Measurements from ENCODE around the gene R3HDM4. TPM values are rescaled to one million over a fixed set of nuclear protein-coding genes. Genes with fewer than 3 reads are reported as not detected.

Gene R3HDM4
- total RNA-seq, 1 experiment from 2014 or later = 55.8 TPM

GRCh38 chr19:945401-946252, 32.6 kb upstream of the R3HDM4 start:
- Histone ChIP-seq H2AFZ (no peak overlapping the region), H3F3A (ENCODE audit: insufficient read depth, low read depth) (peaks cover 21% of the 10 kb centered on the region; the same call in 1 of the 2 replicates), H3K27ac (no peak overlapping the region), H4K20me1 (ENCODE audit: insufficient read depth) (peaks cover 24% of the 10 kb centered on the region), H3K36me3 (ENCODE audit: low read depth) (no peaks in the 10 kb centered on the region), H3K79me2 (ENCODE audit: low read depth) (no peaks in the 10 kb centered on the region), H3K4me2 (0 out of 2 replicates have a peak overlapping the region, but pooled peaks have one; percentile 56), H3K27me3 (ENCODE audit: insufficient read depth, low read depth) (no peaks in the 10 kb centered on the region), H3K9me3 (ENCODE audit: insufficient read depth, low read depth) (no peaks in the 10 kb centered on the region), H3K9me2 (ENCODE audit: insufficient read depth) (no peaks in the 10 kb centered on the region), H3K4me1 (replicated peaks; ENCODE audit: insufficient read depth) (peaks cover 18% of the 10 kb centered on the region), H3K4me3 (no peak overlapping the region)
- ChIA-PET CTCF (no interaction called here), POLR2A (ENCODE audit: unreplicated experiment) (no interaction called here)
- TF ChIP-seq EZH2 (IDR thresholded peaks at IDR 0.05; ENCODE audit: low read depth) = no peak
- no peak for TF ChIP-seq CTCF (conservative IDR thresholded peaks at IDR 0.05)
- DNase-seq = no peak
- intact Hi-C loops (cut with micrococcal nuclease; ENCODE audit: unreplicated experiment) = no loop called here
- no TSS peak for BruUV-seq (replicated peaks)

GRCh38 chr19:944663-945241, 31.7 kb upstream of the R3HDM4 start:
- Histone ChIP-seq H3K27ac (no peak overlapping the region), H3K79me2 (ENCODE audit: low read depth) (no peaks in the 10 kb centered on the region), H3K4me3 (no peak overlapping the region), H3K4me2 (peak overlapping the region; percentile 56), H3K4me1 (replicated peaks; ENCODE audit: insufficient read depth) (peaks cover 26% of the 10 kb centered on the region), H3K27me3 (ENCODE audit: insufficient read depth, low read depth) (no peaks in the 10 kb centered on the region), H3K9me2 (ENCODE audit: insufficient read depth) (no peaks in the 10 kb centered on the region), H3F3A (ENCODE audit: insufficient read depth, low read depth) (peaks cover 27% of the 10 kb centered on the region), H3K36me3 (ENCODE audit: low read depth) (no peaks in the 10 kb centered on the region), H2AFZ (no peak overlapping the region), H4K20me1 (ENCODE audit: insufficient read depth) (peaks cover 31% of the 10 kb centered on the region), H3K9me3 (ENCODE audit: insufficient read depth, low read depth) (no peaks in the 10 kb centered on the region)
- ChIA-PET CTCF (no interaction called here), POLR2A (ENCODE audit: unreplicated experiment) (no interaction called here)
- DNase-seq = peak in 1 of 2 experiments; percentile 70
- no TSS peak for BruUV-seq (replicated peaks)
- intact Hi-C loops (cut with micrococcal nuclease; ENCODE audit: unreplicated experiment) = no loop called here
- no peak for TF ChIP-seq EZH2 (IDR thresholded peaks at IDR 0.05; ENCODE audit: low read depth)
- TF ChIP-seq CTCF (conservative IDR thresholded peaks at IDR 0.05) = no peak

GRCh38 chr19:944171-944567, 31.1 kb upstream of the R3HDM4 start:
- no TSS peak for BruUV-seq (replicated peaks)
- no peak for TF ChIP-seq EZH2 (IDR thresholded peaks at IDR 0.05; ENCODE audit: low read depth)
- TF ChIP-seq CTCF (conservative IDR thresholded peaks at IDR 0.05) = no peak
- no peaks in the 10 kb centered on the region for H3K79me2 ChIP-seq (ENCODE audit: low read depth)
- peaks cover 31% of the 10 kb centered on the region for H3K4me1 ChIP-seq (replicated peaks; ENCODE audit: insufficient read depth)
- H3F3A ChIP-seq (ENCODE audit: insufficient read depth, low read depth) = peaks cover 32% of the 10 kb centered on the region
- H3K9me3 ChIP-seq (ENCODE audit: insufficient read depth, low read depth) = no peaks in the 10 kb centered on the region
- no peak overlapping the region for H3K27ac ChIP-seq
- no peaks in the 10 kb centered on the region for H3K36me3 ChIP-seq (ENCODE audit: low read depth)
- ChIA-PET POLR2A (ENCODE audit: unreplicated experiment) (no interaction called here), CTCF (no interaction called here)
- no peak overlapping the region; the same call in 1 of the 2 replicates for H3K4me2 ChIP-seq
- no peak for DNase-seq
- no peaks in the 10 kb centered on the region for H3K27me3 ChIP-seq (ENCODE audit: insufficient read depth, low read depth)
- H3K9me2 ChIP-seq (ENCODE audit: insufficient read depth) = no peaks in the 10 kb centered on the region
- intact Hi-C loops (cut with micrococcal nuclease; ENCODE audit: unreplicated experiment) = no loop called here
- H2AFZ ChIP-seq = no peak overlapping the region
- peaks cover 37% of the 10 kb centered on the region for H4K20me1 ChIP-seq (ENCODE audit: insufficient read depth)
- no peak overlapping the region for H3K4me3 ChIP-seq

Measured in PC-9 (cell line).